Heart left ventricle (tissue), 13 donors: ENCODE data around the gene ANXA6.

Experiments
- CTCF ChIP-seq, 12 donors: fragments of 200-600 bp; sonication (generic) in 4 of 12; IDR thresholded peaks; one replicate each; pipeline versions ENCODE4 v1.5.0 to v1.8.0; 2018 to 2022; ENCODE audit warnings: antibody characterized with exemption in 12 of 12, mild to moderate bottlenecking in 5 of 12
- POLR2A ChIP-seq, 2 donors: fragments of 450-650 bp; IDR thresholded peaks; one replicate each; pipeline ENCODE4 v1.6.1; 2017; ENCODE audit warnings: antibody characterized with exemption in 2 of 2, mild to moderate bottlenecking in 2 of 2, moderate library complexity in 2 of 2
- donor health status: ischemic (EF 13 %, LVEDD 7.1; RV severe dilation, severe dysfunction).
- donor health status: DM: no; HTN: yes; CAD: no.
- donor health status: DM: no; HTN: no; CAD: no.
- donor health status: ischemic (EF 25% LVEDD 6.9; RV normal size, moderate dysfunction).
- donor health status: ischemic (EF 25% LVEDD 5.7; RV mildly dilated, moderate dysfunction).
- donor health status: ischemic (EF 35%, LVEDD 5.7; RV mildly dilated, moderate dysfunction).
- donor health status: nonischemic (EF 11% LVEDD 7.7; RV severe dilation, severe dysfunction).
- donor health status: DM: yes; HTN: yes; CAD: no.
- donor health status: PGD.
- donor health status: ischemic (EF 29% LVEDD 5.4; RV normal size, mild dysfunction).
- donor health status: nonischemic (EF 23%, LVEDD 6.1; RV moderate dilation, normal function).

DNA sequence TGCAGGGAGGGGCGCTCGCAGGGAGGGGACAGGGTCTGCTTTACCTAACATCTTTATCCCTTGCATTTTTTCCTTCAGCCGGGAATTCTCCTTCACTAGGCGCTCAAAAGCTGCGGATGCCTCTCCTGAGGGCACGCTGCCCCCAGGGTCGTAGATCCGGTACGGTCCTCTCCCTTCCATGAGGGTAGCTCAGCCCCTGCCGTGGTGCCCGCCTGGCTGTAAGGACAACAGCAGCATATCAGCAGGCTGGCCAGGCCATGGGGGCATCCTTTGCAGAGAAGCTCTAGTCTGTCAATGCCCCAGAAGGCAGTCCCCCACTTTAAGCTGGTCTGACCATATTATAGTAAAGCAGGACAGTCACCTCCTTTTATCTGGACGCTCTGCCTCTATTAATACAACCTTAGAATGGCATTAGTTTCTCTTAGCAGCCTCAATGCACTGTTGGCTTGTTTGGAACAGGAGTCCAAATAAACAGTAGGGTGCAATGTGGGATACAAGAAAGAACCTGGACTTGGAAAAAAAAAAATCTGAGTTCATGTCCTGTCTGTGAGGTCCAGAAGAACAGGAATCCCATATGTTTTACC lies 92.6 kb downstream of the ANXA6 start:
- no peak for TF ChIP-seq CTCF (IDR thresholded peaks at IDR 0.05)
- no peak for TF ChIP-seq POLR2A (IDR thresholded peaks at IDR 0.05)
